LNCaP clone FGC (cell line): ENCODE measurements around the gene TRNT1.

Source experiments
- DNase-seq: peaks from one replicate; pipeline ENCODE4 v3.0.0-alpha.2; 2011; ENCODE audit warnings: low read depth
- H3K4me3 ChIP-seq: 2 replicates; pipeline ENCODE4 v1.5.1; 2011; ENCODE audit warnings: mild to moderate bottlenecking, low read depth, low read length, control low read depth
- TF ChIP-seq, protein P1 (sequence below): IDR thresholded peaks from 2 replicates; pipeline ENCODE4 v1.5.1; 2012; ENCODE audit warnings: mild to moderate bottlenecking; ENCODE audit not compliant: control insufficient read depth, insufficient read depth; ENCODE audit errors: extremely low read depth

TRNT1 gene

DNA sequence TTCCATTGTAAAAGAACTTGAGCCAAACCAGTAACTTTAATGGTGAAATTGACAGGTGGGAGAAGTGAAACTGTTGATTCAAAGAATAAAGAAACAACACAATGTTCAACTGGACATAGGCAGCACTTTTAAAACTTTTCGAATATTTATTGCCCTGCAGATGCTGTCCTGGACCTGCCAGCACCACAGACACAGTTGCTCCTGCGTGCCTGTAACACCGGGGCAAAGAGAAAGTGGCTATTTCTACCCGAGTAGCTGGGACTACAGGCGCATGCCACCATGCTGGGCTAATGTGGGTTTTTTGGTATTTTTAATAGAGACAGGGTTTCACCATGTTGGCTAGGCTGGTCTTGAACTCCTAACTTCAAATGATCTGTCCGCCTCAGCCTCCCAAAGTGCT is 24.0 kb upstream of the TRNT1 start:
- no peak overlapping the region for H3K4me3 ChIP-seq
- TF ChIP-seq, protein P1, sequence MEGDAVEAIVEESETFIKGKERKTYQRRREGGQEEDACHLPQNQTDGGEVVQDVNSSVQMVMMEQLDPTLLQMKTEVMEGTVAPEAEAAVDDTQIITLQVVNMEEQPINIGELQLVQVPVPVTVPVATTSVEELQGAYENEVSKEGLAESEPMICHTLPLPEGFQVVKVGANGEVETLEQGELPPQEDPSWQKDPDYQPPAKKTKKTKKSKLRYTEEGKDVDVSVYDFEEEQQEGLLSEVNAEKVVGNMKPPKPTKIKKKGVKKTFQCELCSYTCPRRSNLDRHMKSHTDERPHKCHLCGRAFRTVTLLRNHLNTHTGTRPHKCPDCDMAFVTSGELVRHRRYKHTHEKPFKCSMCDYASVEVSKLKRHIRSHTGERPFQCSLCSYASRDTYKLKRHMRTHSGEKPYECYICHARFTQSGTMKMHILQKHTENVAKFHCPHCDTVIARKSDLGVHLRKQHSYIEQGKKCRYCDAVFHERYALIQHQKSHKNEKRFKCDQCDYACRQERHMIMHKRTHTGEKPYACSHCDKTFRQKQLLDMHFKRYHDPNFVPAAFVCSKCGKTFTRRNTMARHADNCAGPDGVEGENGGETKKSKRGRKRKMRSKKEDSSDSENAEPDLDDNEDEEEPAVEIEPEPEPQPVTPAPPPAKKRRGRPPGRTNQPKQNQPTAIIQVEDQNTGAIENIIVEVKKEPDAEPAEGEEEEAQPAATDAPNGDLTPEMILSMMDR, result no peak
- DNase-seq, result no peak

DNA sequence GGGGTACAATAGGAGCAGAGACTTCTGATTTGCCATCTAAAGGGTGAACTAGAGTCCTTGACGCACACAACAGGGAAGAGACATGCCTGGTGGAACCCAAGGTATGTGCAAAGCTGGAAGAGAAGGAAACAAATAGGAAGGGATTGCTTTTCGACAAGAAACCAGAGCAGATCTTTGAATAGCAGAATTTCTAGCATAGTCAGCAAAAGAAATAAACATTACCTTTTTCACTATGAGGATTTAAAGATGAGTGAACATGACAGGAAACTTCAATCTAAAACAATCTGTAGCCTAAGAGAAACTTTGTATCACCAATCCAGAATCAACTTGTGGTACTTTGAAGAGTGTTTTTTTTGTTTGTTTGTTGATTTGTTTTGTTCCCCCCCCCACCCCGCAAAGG is 21.5 kb upstream of the TRNT1 start:
- no peak for DNase-seq
- TF ChIP-seq, protein P1, result no peak
- H3K4me3 ChIP-seq, result no peak overlapping the region

DNA sequence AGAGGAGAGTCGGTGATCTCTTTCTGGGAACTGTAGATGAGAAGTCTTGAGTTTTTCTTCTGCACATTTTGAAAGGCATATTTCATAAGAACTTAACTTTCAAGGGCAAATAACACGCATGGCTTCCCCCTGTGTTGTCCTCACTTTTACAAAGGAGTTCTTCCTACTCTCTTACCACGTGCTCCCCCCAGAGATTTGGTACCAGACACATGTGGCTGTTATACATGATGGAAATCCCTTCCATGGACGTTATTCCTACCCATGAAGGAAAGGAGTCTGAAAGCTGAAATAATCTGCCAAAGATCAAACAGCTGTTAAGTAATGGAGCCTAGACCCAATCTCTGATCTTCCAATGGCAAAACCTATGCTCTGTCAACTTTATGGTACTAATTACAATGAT is 20.9 kb upstream of the TRNT1 start:
- TF ChIP-seq, protein P1, result no peak
- H3K4me3 ChIP-seq, result no peak overlapping the region
- DNase-seq, result no peak

DNA sequence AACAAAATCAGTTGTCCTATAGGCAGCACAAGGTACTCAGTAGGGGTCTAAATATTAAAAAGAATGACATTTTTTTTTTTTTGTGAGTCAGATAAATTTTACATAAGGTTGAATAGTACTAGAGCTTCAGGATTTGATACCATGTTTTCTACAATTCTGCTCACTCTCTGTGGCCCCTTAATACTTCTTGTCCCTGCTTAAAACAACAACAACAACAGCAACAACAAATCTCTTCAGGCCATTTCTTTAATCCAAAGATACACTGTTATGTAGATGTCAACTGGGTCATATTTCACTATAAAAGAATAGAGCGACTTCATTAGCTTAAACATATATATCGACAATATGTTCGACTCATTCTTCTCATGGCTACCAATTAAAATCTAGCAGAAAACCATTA is 19.6 kb upstream of the TRNT1 start:
- no peak for DNase-seq
- TF ChIP-seq, protein P1, result no peak
- H3K4me3 ChIP-seq, result no peak overlapping the region

DNA sequence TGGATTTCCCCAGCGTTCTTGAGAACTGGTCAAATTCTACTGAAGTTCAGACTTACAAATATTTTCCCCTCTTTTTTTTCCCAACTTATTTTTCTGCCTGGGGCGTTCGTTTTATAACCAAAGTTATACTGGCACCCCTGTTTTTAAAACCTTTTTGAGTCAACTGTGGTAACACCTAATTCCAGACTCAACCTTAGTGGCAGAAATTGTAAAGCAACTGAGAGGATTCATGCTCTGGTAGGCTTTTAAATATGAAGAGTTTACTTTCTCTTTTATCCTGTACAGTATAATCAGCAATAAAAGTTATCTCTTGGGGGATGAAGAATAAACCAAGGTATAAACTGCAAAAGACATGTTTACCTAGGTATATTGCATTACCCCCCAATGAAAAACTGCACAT is 18.9 kb upstream of the TRNT1 start:
- no peak overlapping the region for H3K4me3 ChIP-seq
- no peak for DNase-seq
- TF ChIP-seq, protein P1, result no peak

- DNase-seq, result no peak
- TF ChIP-seq, protein P1, result no peak
- no peak overlapping the region for H3K4me3 ChIP-seq
These were observed 17.1 kb upstream of the TRNT1 start for GRCh38 chr3:3109407-3110298.

DNA sequence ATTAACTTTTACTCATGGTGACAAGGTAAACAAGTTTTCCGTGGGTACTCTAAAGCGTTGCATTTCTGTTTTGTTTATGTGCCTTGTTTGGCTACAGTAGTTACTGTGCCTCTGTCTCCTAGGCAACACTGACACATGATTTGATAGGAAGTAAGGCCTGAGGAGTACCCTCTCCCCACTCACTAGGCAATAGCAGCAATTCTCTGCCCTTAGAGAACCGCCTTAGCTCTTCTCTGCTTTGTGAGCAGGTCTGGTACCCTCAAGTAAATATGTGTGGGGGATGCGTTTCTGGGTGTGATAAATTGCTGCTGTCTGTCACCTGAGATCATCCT is 16.5 kb upstream of the TRNT1 start, which contains the start of gene IL5RA:
Gene IL5RA, minus strand, starts transcription at position 76 of the 332 bp plus-strand sequence. CDS start 5,390 bp downstream, outside the sequence.
- H3K4me3 ChIP-seq, result no peak within 1 kb of the TSS
- DNase-seq, result no peak
- TF ChIP-seq, protein P1, result no peak
